Breast epithelium (tissue), 4 donors: ENCODE data around the gene UPK1B. TPM values are rescaled to one million over a fixed set of nuclear protein-coding genes. Genes with fewer than 3 reads are reported as not detected.

Experiments used
- DNase-seq, 2 donors: peaks; one replicate each; pipeline ENCODE4 v3.0.0-alpha.2; 2019; ENCODE audit warnings: low spot score in 2 of 2
- H3K27ac ChIP-seq, 2 donors: fragments of 200-600 bp; sonication (generic) in 1 of 2; one replicate each; pipeline ENCODE4 v1.5.1; 2016 to 2019; ENCODE audit warnings: mild to moderate bottlenecking in 1 of 2
- H3K27me3 ChIP-seq, 2 donors: fragments of 200-600 bp; sonication (generic) in 1 of 2; one replicate each; pipeline versions ENCODE4 v1.5.1 to v1.6.0; 2017 to 2019; ENCODE audit warnings: control low read depth in 1 of 2, mild to moderate bottlenecking in 1 of 2
- H3K36me3 ChIP-seq: fragments of 200-600 bp; one replicate; pipeline ENCODE4 v1.5.1; 2019
- H3K4me1 ChIP-seq, 2 donors: fragments of 200-600 bp; sonication (generic); one replicate each; pipeline ENCODE4 v1.5.1; 2016 to 2019; ENCODE audit warnings: control low read depth in 1 of 2
- H3K4me3 ChIP-seq, 3 donors: fragments of 200-600 bp; sonication (generic); 1 replicate in 2 of 3; 2 replicates in 1 of 3; pipeline ENCODE4 v1.5.1; 2016 to 2019; ENCODE audit warnings: mild to moderate bottlenecking in 3 of 3, moderate library complexity in 2 of 3
- H3K9me3 ChIP-seq, 2 donors: fragments of 200-600 bp; sonication (generic) in 1 of 2; one replicate each; pipeline ENCODE4 v1.5.1; 2016 to 2019; ENCODE audit warnings: control low read depth in 1 of 2
- POLR2A ChIP-seq: fragments of 450-650 bp; IDR thresholded peaks from one replicate; pipeline ENCODE4 v1.6.1; 2016; ENCODE audit warnings: antibody characterized with exemption, mild to moderate bottlenecking, moderate library complexity
- POLR2AphosphoS5 ChIP-seq, 3 donors: sonication (generic); formaldehyde crosslinking; IDR thresholded peaks; one replicate each; pipeline ENCODE4 v1.6.1; 2017; ENCODE audit warnings: antibody characterized with exemption in 3 of 3
- intact Hi-C: fragments of 100-400 bp; cut with DNase I; formaldehyde crosslinking; loops from one replicate; pipeline ENCODE4 v1.15.1; 2023; ENCODE audit warnings: low total_unique reads
- total RNA-seq, 3 donors: library from RNA; depleted of rRNA; stranded (reverse); fragments of >200 nt; gene quantifications; one replicate each; pipeline ENCODE4 v1.1.0, GENCODE V29; 2016
- TF ChIP-seq, protein P1 (sequence below), 3 donors: fragments of 450-650 bp; IDR thresholded peaks; one replicate each; pipeline ENCODE4 v1.5.1; 2016 to 2017; ENCODE audit warnings: antibody characterized with exemption in 3 of 3, mild to moderate bottlenecking in 3 of 3, moderate library complexity in 3 of 3

The UPK1B gene
- total RNA-seq, 3 donors from 2014 or later: 6.7 TPM; not detected in 2

DNA sequence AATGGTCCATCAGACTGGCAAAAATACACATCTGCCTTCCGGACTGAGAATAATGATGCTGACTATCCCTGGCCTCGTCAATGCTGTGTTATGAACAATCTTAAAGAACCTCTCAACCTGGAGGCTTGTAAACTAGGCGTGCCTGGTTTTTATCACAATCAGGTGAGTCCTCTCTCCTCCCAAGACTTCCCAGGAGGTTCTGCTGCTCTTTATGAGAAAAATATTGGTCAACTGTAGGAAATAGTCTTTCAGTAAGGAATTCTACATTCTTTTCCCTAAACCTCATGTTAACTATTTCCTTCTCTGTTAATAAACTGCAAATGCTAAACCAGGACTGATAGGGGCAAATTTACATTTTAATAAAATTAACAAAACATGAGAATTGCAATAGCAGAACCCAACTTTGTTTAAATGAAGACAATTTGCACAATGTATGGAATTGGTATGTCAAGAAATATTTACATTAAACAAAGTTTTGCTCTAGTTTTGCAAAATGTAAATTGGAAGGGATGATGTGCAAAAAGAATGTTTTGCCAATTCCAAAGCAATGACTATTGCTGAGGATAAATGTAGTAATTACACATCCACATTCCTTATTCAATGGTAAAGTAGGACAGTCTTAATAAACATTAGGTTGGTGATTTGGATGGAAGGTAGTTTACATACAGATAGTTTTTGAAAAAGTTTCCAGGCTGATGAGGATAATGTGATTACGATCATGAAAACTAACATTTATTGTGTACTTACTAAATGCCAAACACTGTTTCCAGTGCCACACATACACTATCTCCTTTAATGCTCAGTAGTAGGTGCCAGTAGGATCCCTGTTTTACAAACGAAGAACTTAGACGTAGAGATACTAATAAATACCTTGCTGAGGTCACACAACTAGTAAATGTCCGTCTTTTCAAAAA lies 21.1 kb downstream of the UPK1B start:
- intact Hi-C loops: no loop called here
- no peak overlapping the region for H3K27ac ChIP-seq
- no peaks in the 10 kb centered on the region for H3K4me1 ChIP-seq
- H3K9me3 ChIP-seq: no peaks in the 10 kb centered on the region
- no peak for DNase-seq
- no peaks in the 10 kb centered on the region for H3K36me3 ChIP-seq
- TF ChIP-seq POLR2AphosphoS5 (IDR thresholded peaks at IDR 0.05) (no peak), POLR2A (no peak)
- TF ChIP-seq, protein P1, sequence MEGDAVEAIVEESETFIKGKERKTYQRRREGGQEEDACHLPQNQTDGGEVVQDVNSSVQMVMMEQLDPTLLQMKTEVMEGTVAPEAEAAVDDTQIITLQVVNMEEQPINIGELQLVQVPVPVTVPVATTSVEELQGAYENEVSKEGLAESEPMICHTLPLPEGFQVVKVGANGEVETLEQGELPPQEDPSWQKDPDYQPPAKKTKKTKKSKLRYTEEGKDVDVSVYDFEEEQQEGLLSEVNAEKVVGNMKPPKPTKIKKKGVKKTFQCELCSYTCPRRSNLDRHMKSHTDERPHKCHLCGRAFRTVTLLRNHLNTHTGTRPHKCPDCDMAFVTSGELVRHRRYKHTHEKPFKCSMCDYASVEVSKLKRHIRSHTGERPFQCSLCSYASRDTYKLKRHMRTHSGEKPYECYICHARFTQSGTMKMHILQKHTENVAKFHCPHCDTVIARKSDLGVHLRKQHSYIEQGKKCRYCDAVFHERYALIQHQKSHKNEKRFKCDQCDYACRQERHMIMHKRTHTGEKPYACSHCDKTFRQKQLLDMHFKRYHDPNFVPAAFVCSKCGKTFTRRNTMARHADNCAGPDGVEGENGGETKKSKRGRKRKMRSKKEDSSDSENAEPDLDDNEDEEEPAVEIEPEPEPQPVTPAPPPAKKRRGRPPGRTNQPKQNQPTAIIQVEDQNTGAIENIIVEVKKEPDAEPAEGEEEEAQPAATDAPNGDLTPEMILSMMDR (IDR thresholded peaks at IDR 0.05): no peak
- H3K27me3 ChIP-seq: no peaks in the 10 kb centered on the region
- H3K4me3 ChIP-seq: no peak overlapping the region

DNA sequence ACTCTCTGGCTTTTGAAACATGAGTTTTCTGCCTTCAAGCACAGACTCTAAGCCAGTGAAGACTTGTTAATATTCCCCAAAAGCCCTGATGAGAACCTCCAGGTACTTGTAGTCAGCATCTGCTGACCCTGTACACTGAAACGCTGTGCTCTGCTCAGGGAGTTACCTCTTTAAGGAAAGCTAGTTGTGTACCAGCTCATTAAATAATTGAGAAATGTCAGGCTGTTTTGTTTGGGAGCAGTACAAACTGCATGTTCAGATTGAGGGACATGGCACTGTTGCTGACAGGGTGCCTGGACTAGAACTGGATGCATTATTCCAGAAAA lies 21.7 kb downstream of the UPK1B start:
- no peaks in the 10 kb centered on the region for H3K9me3 ChIP-seq
- DNase-seq: no peak
- no peak overlapping the region for H3K4me3 ChIP-seq
- H3K27me3 ChIP-seq: no peaks in the 10 kb centered on the region
- no peaks in the 10 kb centered on the region for H3K4me1 ChIP-seq
- TF ChIP-seq, protein P1 (IDR thresholded peaks at IDR 0.05): no peak
- no peak for TF ChIP-seq POLR2A
- TF ChIP-seq POLR2AphosphoS5 (IDR thresholded peaks at IDR 0.05): no peak
- no peak overlapping the region for H3K27ac ChIP-seq
- intact Hi-C loops: no loop called here
- H3K36me3 ChIP-seq: no peaks in the 10 kb centered on the region

DNA sequence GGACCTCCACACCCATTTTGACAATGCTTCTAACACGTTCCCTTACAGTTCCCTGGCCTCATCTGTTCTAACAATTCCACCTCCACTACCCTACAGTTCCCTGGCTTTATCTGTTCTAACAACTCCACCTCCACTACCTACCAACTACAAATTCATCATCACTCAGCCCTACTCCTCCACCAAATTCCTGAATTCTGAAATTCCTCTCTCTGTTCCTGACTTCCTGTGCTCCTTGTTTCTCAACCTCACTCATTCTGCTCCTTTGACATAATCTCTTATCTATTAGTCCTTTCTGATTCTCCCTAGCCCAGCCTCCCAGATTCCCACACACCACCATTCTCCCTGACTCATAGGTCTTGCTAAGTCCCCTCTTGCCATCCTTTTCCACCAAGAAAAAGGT lies 22.5 kb downstream of the UPK1B start:
- Histone ChIP-seq H3K27ac (no peak overlapping the region), H3K27me3 (no peaks in the 10 kb centered on the region), H3K36me3 (no peaks in the 10 kb centered on the region), H3K9me3 (no peaks in the 10 kb centered on the region), H3K4me3 (no peak overlapping the region), H3K4me1 (no peaks in the 10 kb centered on the region)
- TF ChIP-seq POLR2AphosphoS5 (IDR thresholded peaks at IDR 0.05) (no peak), POLR2A (no peak)
- TF ChIP-seq, protein P1 (IDR thresholded peaks at IDR 0.05): no peak
- DNase-seq: no peak
- intact Hi-C loops: no loop called here

DNA sequence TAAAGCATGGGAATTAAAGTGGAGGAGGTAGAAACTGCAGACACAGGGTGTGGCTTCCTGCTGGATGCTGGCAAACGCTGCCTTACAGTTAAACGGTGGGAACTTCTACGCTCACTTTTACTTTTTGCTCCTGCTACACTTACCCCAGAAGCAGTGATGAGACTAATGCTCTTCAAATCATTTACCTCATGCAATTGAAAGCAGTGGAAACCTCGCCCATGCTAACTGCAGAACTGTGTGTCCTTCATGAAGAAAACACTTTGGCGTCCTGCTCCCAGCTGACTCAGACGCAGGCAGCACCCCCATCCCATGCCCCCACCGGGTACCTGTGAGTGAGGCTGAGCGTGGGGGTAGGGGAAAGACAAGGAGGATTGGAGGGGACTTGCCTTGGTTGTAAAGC lies 31.8 kb downstream of the UPK1B start:
- Histone ChIP-seq H3K36me3 (no peaks in the 10 kb centered on the region), H3K9me3 (no peaks in the 10 kb centered on the region), H3K27me3 (no peaks in the 10 kb centered on the region), H3K4me3 (no peak overlapping the region), H3K4me1 (no peaks in the 10 kb centered on the region), H3K27ac (no peak overlapping the region)
- intact Hi-C loops: no loop called here
- TF ChIP-seq, protein P1 (IDR thresholded peaks at IDR 0.05): no peak
- no peak for TF ChIP-seq POLR2AphosphoS5 (IDR thresholded peaks at IDR 0.05)
- no peak for TF ChIP-seq POLR2A
- DNase-seq: no peak

DNA sequence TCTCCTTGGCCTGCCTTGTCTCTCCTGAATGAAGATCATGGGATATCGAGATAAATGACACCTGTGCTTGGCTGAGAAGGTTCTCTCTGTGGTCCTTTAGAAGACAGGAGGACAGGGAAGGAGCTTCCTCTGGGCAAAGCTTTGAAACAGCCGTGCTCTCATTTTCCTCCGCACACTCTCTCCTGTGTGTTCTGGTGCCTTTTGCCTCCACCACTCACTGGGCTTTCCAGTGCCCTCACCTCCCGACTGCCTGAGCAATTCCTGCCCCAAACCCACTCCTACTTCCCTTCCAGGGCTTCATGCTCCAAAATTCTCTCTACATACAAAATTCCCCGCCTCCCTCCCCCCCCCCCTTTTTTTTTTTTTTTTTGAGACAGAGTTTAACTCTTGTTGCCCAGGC lies 32.3 kb downstream of the UPK1B start:
- Histone ChIP-seq H3K36me3 (no peaks in the 10 kb centered on the region), H3K4me1 (no peaks in the 10 kb centered on the region), H3K4me3 (no peak overlapping the region), H3K27me3 (no peaks in the 10 kb centered on the region), H3K9me3 (no peaks in the 10 kb centered on the region), H3K27ac (no peak overlapping the region)
- TF ChIP-seq POLR2AphosphoS5 (IDR thresholded peaks at IDR 0.05) (no peak), POLR2A (no peak)
- TF ChIP-seq, protein P1 (IDR thresholded peaks at IDR 0.05): no peak
- intact Hi-C loops: no loop called here
- DNase-seq: no peak
